CD4-positive, alpha-beta T cell treated with Interleukin-1 beta for 1 hour (primary cell): ENCODE data around the gene DOCK1.

Experiments
- DNase-seq, 2 donors: peaks; one replicate each; pipeline ENCODE4 v3.0.0-alpha.2; 2020 to 2022

Gene DOCK1

GRCh38 chr10:127449490-127449889, 544.3 kb downstream of the DOCK1 start:
- DNase-seq, result no peak

GRCh38 chr10:127450644-127451043, 545.4 kb downstream of the DOCK1 start:
- DNase-seq, result no peak

- DNase-seq, result no peak
These were observed 546.4 kb downstream of the DOCK1 start for GRCh38 chr10:127451628-127452027.

- DNase-seq, result no peak
These were observed 547.3 kb downstream of the DOCK1 start for GRCh38 chr10:127452568-127452967.

- DNase-seq, result no peak
These were observed 548.5 kb downstream of the DOCK1 start for GRCh38 chr10:127453706-127454105.

- DNase-seq, result no peak
These were observed 550.9 kb downstream of the DOCK1 start for GRCh38 chr10:127456122-127456521.

- DNase-seq, result no peak
These were observed 553.0 kb downstream of the DOCK1 start for GRCh38 chr10:127458016-127458810.

GRCh38 chr10:127458829-127459228, 553.6 kb downstream of the DOCK1 start:
- DNase-seq, result no peak

- no peak for DNase-seq
These were observed 554.7 kb downstream of the DOCK1 start for GRCh38 chr10:127459918-127460317.

- no peak for DNase-seq
These were observed 557.5 kb downstream of the DOCK1 start for GRCh38 chr10:127462643-127463295.

GRCh38 chr10:127463548-127463947, 558.3 kb downstream of the DOCK1 start:
- no peak for DNase-seq

GRCh38 chr10:127464561-127464960, 559.3 kb downstream of the DOCK1 start:
- no peak for DNase-seq

- no peak for DNase-seq
These were observed 562.6 kb downstream of the DOCK1 start for GRCh38 chr10:127467811-127468210.

GRCh38 chr10:127468632-127469031, 563.4 kb downstream of the DOCK1 start:
- no peak for DNase-seq

GRCh38 chr10:127470911-127471310, 565.7 kb downstream of the DOCK1 start:
- no peak for DNase-seq

- no peak for DNase-seq
These were observed 567.7 kb downstream of the DOCK1 start for GRCh38 chr10:127472976-127473375.

GRCh38 chr10:127474501-127474900, 569.3 kb downstream of the DOCK1 start:
- no peak for DNase-seq

GRCh38 chr10:127485153-127485857, 580.1 kb downstream of the DOCK1 start:
- no peak for DNase-seq

- DNase-seq, result no peak
These were observed 581.1 kb downstream of the DOCK1 start for GRCh38 chr10:127486355-127486754.

GRCh38 chr10:127492607-127493250, 587.5 kb downstream of the DOCK1 start:
- no peak for DNase-seq

- DNase-seq, result no peak
These were observed 590.8 kb downstream of the DOCK1 start for GRCh38 chr10:127496035-127496434.

- DNase-seq, result no peak
These were observed 592.5 kb downstream of the DOCK1 start for GRCh38 chr10:127497685-127498084.

GRCh38 chr10:127498087-127498486, 592.9 kb downstream of the DOCK1 start:
- DNase-seq, result no peak
